ENCODE data around the gene LBX1.

LBX1 gene

DNA sequence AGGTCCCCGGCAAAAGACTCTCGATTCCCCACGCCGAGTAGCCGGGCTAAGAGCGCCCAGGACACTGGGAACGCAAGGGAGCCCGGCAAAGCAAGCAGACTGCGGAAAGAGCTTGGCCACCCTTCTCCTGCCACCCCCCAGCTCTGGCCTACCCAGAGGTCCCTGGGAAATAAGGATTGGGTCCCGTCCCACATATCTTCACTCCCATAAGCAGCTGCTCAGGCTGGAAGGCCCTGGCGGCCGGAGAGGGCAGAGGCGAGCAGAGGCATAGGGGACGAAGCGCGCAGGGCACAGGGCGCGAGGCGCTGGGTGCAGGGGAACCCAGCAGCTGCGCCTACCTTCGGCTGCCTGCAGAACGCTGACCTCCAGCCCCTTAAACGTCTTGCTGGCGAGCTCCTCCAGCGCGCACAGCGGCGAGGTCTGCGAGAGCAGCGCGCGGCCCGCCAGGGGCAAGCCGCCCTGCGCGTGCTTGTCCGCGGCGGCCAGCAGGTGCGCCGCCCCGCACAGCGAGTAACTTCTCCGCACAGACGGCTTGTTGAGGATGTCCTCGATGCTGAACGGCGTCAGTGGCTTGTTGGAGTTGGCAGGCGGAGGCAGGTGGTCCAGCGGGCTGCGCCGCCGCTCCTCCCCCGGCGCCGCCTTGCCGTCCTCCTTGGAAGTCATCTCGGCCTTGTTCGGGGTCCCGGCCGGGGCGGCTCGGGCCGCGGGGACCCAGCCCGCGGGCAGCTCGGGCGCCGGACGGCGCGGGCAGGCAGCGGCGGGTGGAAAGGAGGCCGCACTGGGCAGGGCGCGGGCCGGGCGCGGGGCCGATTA, 904 bp downstream of the LBX1 start:
- Histone ChIP-seq H3K27ac (ENCODE audit: low read length) (no peak overlapping the region), H3K4me3 (ENCODE audit: low read length) (no peak overlapping the region), H3K9ac (ENCODE audit: low read length) (no peak overlapping the region), H3K4me2 (ENCODE audit: low read length) (no peak overlapping the region), H3K4me1 (ENCODE audit: low read length) (no peaks in the 10 kb centered on the region), H4K20me1 (ENCODE audit: insufficient read depth, low read length) (no peaks in the 10 kb centered on the region), H3K27me3 (ENCODE audit: low read depth, low read length) (no peaks in the 10 kb centered on the region), H2AFZ (ENCODE audit: low read depth, low read length) (no peak overlapping the region), H3K9me3 (ENCODE audit: insufficient read depth, low read length) (no peaks in the 10 kb centered on the region), H3K36me3 (replicated peaks; ENCODE audit: low read depth, low read length) (no peaks in the 10 kb centered on the region), H3K79me2 (ENCODE audit: low read length) (no peaks in the 10 kb centered on the region)
- TF ChIP-seq EZH2phosphoT487 (IDR thresholded peaks at IDR 0.05; ENCODE audit: low read depth) = no peak
- TF ChIP-seq, protein P1, sequence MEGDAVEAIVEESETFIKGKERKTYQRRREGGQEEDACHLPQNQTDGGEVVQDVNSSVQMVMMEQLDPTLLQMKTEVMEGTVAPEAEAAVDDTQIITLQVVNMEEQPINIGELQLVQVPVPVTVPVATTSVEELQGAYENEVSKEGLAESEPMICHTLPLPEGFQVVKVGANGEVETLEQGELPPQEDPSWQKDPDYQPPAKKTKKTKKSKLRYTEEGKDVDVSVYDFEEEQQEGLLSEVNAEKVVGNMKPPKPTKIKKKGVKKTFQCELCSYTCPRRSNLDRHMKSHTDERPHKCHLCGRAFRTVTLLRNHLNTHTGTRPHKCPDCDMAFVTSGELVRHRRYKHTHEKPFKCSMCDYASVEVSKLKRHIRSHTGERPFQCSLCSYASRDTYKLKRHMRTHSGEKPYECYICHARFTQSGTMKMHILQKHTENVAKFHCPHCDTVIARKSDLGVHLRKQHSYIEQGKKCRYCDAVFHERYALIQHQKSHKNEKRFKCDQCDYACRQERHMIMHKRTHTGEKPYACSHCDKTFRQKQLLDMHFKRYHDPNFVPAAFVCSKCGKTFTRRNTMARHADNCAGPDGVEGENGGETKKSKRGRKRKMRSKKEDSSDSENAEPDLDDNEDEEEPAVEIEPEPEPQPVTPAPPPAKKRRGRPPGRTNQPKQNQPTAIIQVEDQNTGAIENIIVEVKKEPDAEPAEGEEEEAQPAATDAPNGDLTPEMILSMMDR (IDR thresholded peaks at IDR 0.05; ENCODE audit: low read depth, low read length) = no peak

DNA sequence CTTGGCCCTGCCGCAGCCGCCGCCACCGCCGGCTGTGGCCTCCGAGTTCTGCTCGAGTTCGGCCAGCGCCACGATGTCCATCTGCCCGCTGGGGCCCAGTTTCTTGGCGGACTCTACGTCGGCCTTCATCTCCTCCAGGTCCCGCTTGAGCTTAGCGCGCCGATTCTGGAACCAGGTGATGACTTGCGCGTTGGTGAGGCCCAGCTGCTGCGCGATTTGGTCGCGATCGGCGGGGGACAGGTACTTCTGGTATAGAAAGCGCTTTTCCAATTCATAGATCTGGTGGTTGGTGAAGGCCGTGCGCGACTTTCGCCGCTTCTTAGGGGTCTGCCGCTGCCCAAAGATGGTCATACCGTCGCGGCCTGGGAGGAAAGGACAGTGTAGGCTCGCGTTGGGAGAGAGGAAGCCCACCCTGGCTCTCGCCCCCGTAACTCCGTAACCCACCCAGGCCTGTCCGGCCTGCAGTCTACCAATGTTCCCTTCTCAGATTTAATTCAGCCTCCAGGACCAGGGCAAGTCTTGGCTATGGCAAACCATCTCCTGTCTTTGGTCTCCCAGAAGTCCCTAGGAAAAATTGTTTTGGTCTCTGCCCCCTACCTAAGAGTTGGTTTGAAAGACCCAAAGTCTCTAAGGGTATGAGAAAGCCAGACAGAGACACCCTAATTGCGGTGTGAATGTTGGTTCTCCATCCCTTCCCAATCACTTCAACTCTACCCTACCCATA, 1.7 kb downstream of the LBX1 start:
- Histone ChIP-seq H3K4me1 (ENCODE audit: low read length) (no peaks in the 10 kb centered on the region), H3K27ac (ENCODE audit: low read length) (no peak overlapping the region), H3K4me3 (ENCODE audit: low read length) (no peak overlapping the region), H3K79me2 (ENCODE audit: low read length) (no peaks in the 10 kb centered on the region), H3K4me2 (ENCODE audit: low read length) (no peak overlapping the region), H3K27me3 (ENCODE audit: low read depth, low read length) (no peaks in the 10 kb centered on the region), H2AFZ (ENCODE audit: low read depth, low read length) (no peak overlapping the region), H3K9me3 (ENCODE audit: insufficient read depth, low read length) (no peaks in the 10 kb centered on the region), H3K9ac (ENCODE audit: low read length) (no peak overlapping the region), H4K20me1 (ENCODE audit: insufficient read depth, low read length) (no peaks in the 10 kb centered on the region), H3K36me3 (replicated peaks; ENCODE audit: low read depth, low read length) (no peaks in the 10 kb centered on the region)
- TF ChIP-seq, protein P1 (IDR thresholded peaks at IDR 0.05; ENCODE audit: low read depth, low read length) = no peak

DNA sequence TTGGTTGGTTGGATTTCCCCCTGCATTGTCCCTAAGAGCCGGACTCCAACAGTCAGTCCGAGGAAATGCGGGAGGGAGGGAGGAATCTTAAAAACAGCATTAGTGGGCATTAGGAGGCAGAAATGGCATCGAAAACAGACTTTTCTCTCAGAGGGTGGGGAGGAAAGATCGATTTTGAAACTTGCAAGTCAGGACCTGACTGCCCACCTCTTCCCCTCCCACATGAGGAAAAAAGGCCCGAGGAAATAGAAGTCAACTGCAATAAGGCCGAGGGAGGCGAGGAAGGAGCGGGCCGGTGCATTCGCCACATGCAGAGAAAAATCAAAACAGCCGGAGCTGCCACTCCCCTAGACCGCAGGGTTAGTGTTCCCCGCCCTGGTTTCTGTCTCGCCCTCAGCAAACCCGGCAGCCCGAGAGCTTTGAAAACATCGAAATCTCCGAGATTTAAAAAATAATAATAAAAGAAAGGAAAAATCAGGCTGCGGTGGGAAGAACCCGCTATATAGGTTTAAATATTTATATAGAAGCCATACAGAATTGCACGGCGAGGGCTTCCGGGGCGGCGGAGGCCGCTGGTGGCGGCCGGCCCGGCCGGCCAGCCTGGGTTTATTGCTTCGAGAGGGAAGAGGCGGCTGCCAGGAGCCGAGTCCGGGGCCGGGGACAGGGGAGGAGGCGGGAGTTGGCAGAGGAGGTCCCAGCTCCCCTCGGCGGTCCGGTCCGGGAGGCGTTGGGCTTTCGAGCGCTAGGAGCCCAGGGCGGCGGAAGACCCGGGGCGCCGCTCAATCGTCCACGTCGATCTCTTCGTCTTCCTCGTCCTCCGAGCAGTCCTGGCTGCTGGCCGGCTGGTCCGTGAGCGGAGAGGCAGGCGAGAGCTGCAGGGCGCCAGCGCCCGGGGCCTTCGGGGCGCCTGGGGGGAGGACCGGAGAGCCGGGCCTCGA, 2.5 kb downstream of the LBX1 start:
- no peaks in the 10 kb centered on the region for H3K36me3 ChIP-seq (replicated peaks; ENCODE audit: low read depth, low read length)
- H2AFZ ChIP-seq (ENCODE audit: low read depth, low read length) = no peak overlapping the region
- no peak overlapping the region for H3K4me2 ChIP-seq (ENCODE audit: low read length)
- H3K4me1 ChIP-seq (ENCODE audit: low read length) = no peaks in the 10 kb centered on the region
- H3K79me2 ChIP-seq (ENCODE audit: low read length) = no peaks in the 10 kb centered on the region
- H4K20me1 ChIP-seq (ENCODE audit: insufficient read depth, low read length) = no peaks in the 10 kb centered on the region
- no peaks in the 10 kb centered on the region for H3K9me3 ChIP-seq (ENCODE audit: insufficient read depth, low read length)
- H3K27ac ChIP-seq (ENCODE audit: low read length) = no peak overlapping the region
- TF ChIP-seq, protein P1 (IDR thresholded peaks at IDR 0.05; ENCODE audit: low read depth, low read length) = no peak
- TF ChIP-seq EZH2phosphoT487 (IDR thresholded peaks at IDR 0.05; ENCODE audit: low read depth) = no peak
- no peak overlapping the region for H3K9ac ChIP-seq (ENCODE audit: low read length)
- no peak overlapping the region for H3K4me3 ChIP-seq (ENCODE audit: low read length)
- no peaks in the 10 kb centered on the region for H3K27me3 ChIP-seq (ENCODE audit: low read depth, low read length)

Measured in OCI-LY3 (cell line).